GM12878 (cell line): Measurements from ENCODE around the gene DDX46. TPM values are rescaled to one million over a fixed set of nuclear protein-coding genes. Genes with fewer than 3 reads are reported as not detected.
"Not testable (repeated sequence)": the region's sequence is repeated elsewhere in the genome, so short reads cannot be mapped to it uniquely, and the experiment has no call there.

ENCODE experiments used
- ATAC-seq: fragments of 200-7000 bp; cut with Tn5 transposase; 3 replicates; pipeline ENCODE4 v1.9.1; 2020; ENCODE audit warnings: mild to moderate bottlenecking, moderate library complexity
- BruUV-seq: library from RNA; stranded (reverse); fragments of 400-500 nt; replicated peaks from 2 replicates; lab custom pipeline; 2021; lab: Mats Ljungman, UMichigan
- CTCF ChIA-PET: fragments of 300-600 bp; sonication (Branson Sonifier 250); formaldehyde crosslinking; extraction: SDS; loops from one replicate; lab custom pipeline; 2021; ENCODE audit warnings: inconsistent platforms; lab: Yijun Ruan, JAX
- POLR2A ChIA-PET: fragments of 350-600 bp; formaldehyde crosslinking; extraction: SDS; loops from one replicate; lab custom pipeline; 2021; ENCODE audit warnings: inconsistent platforms; lab: Charles Lee
- RAD21 ChIA-PET: fragments of 300-600 bp; sonication (Branson Sonifier 250); formaldehyde crosslinking; loops from one replicate; lab custom pipeline; 2023; ENCODE audit warnings: antibody characterized with exemption; ENCODE audit not compliant: unreplicated experiment; lab: Charles Lee
- SMC1A ChIA-PET: fragments of 300-600 bp; sonication (Branson Sonifier 250); formaldehyde crosslinking; loops from one replicate; lab custom pipeline; 2023; ENCODE audit not compliant: unreplicated experiment, uncharacterized antibody; lab: Charles Lee
- DNase-seq: peaks from one replicate; pipeline ENCODE4 v3.0.0-alpha.2; 2011; ENCODE audit warnings: low read depth, low spot score
- FAIRE-seq: peaks from 3 replicates; lab custom pipeline; 2011; peaks lifted over from hg19 to GRCh38; lab: Jason Lieb, UNC
- H2AFZ ChIP-seq: 2 replicates; pipeline ENCODE4 v1.6.0; 2011; ENCODE audit warnings: low read depth, low read length, control low read depth; ENCODE audit not compliant: control insufficient read depth
- H3K27ac ChIP-seq: 2 replicates; pipeline ENCODE4 v1.5.1; 2011; ENCODE audit warnings: control low read depth; ENCODE audit not compliant: control insufficient read depth, insufficient read depth
- H3K27me3 ChIP-seq, 2 experiments: replicated peaks in 1 of 2; 2 replicates each; pipeline versions ENCODE4 v1.6.0 to v1.6.1; 2011; ENCODE audit warnings: low read length in 1 of 2; ENCODE audit not compliant: control insufficient read depth in 2 of 2, insufficient read depth in 2 of 2
- H3K36me3 ChIP-seq, 2 experiments: 2 replicates each; pipeline ENCODE4 v1.5.1; 2011; ENCODE audit warnings: low read length in 1 of 2; ENCODE audit not compliant: control insufficient read depth in 2 of 2, insufficient read depth in 2 of 2
- H3K4me1 ChIP-seq: 2 replicates; pipeline ENCODE4 v1.6.1; 2011; ENCODE audit warnings: mild to moderate bottlenecking, low read length, moderate library complexity, mixed read lengths; ENCODE audit not compliant: control insufficient read depth, insufficient read depth
- H3K4me2 ChIP-seq: 2 replicates; pipeline ENCODE4 v1.6.0; 2011; ENCODE audit warnings: control low read depth; ENCODE audit not compliant: control insufficient read depth, insufficient read depth
- H3K4me3 ChIP-seq: fragments of 200-600 bp; sonication (generic); 2 replicates; pipeline ENCODE4 v1.5.1; 2016
- H3K79me2 ChIP-seq: 2 replicates; pipeline ENCODE4 v1.6.0; 2011; ENCODE audit warnings: low read length; ENCODE audit not compliant: control insufficient read depth, insufficient read depth
- H3K9ac ChIP-seq: 2 replicates; pipeline ENCODE4 v1.8.0; 2011; ENCODE audit warnings: low read length, control low read depth, mixed read lengths; ENCODE audit not compliant: control insufficient read depth, insufficient read depth
- H3K9me3 ChIP-seq: replicated peaks from 3 replicates; pipeline ENCODE4 v1.5.1; 2011; ENCODE audit warnings: mild to moderate bottlenecking, low read length; ENCODE audit not compliant: control insufficient read depth, insufficient read depth
- H4K20me1 ChIP-seq: 2 replicates; pipeline ENCODE4 v1.6.0; 2011; ENCODE audit not compliant: control insufficient read depth, insufficient read depth
- CREM ChIP-seq: IDR thresholded peaks from 2 replicates; pipeline ENCODE4 v1.6.1; 2014; ENCODE audit warnings: antibody characterized with exemption, low read depth
- HDAC6 ChIP-seq: fragments of 200-600 bp; sonication (generic); IDR thresholded peaks from one replicate; pipeline ENCODE4 v1.8.0; 2017; ENCODE audit warnings: antibody characterized with exemption; ENCODE audit not compliant: unreplicated experiment
- MYC ChIP-seq: IDR thresholded peaks from 2 replicates; pipeline ENCODE4 v1.6.1; 2011; ENCODE audit warnings: mild to moderate bottlenecking, low read length, moderate library complexity, inconsistent platforms; ENCODE audit not compliant: insufficient read depth, insufficient replicate concordance, insufficient read length, severe bottlenecking
- NR2C1 ChIP-seq: fragments of 450-650 bp; IDR thresholded peaks from 2 replicates; pipeline ENCODE4 v1.6.1; 2017; ENCODE audit warnings: antibody characterized with exemption, mild to moderate bottlenecking, moderate library complexity
- SUPT20H ChIP-seq: IDR thresholded peaks from 2 replicates; pipeline ENCODE4 v1.6.1; 2011; ENCODE audit warnings: low read depth, mild to moderate bottlenecking, low read length, moderate library complexity, borderline replicate concordance; ENCODE audit not compliant: control insufficient read depth
- ZNF24 ChIP-seq: fragments of 450-650 bp; IDR thresholded peaks from 2 replicates; pipeline ENCODE4 v1.6.1; 2017; ENCODE audit warnings: antibody characterized with exemption, mild to moderate bottlenecking
- ZNF622 ChIP-seq: fragments of 450-650 bp; IDR thresholded peaks from 2 replicates; pipeline ENCODE4 v1.6.1; 2017; ENCODE audit warnings: mild to moderate bottlenecking, inconsistent platforms
- WGBS: methylation state at CpG from one replicate; pipeline ENCODE4 v1.1.6; 2016; ENCODE audit warnings: low lambda C conversion rate; ENCODE audit not compliant: insufficient replicate concordance, insufficient coverage; ENCODE audit errors: missing lambda C conversion rate; 5-methylcytosine and 5-hydroxymethylcytosine counted together
- in situ Hi-C: fragments of 300-500 bp; cut with MboI; formaldehyde crosslinking; loops from 9 replicates; pipeline ENCODE4 v1.14.3; 2018; ENCODE audit warnings: mixed read lengths
- intact Hi-C: fragments of 100-400 bp; cut with micrococcal nuclease; formaldehyde crosslinking; loops from one replicate; pipeline ENCODE4 v1.14.2; 2022; ENCODE audit not compliant: unreplicated experiment
- polyA plus RNA-seq, 11 experiments: library from polyadenylated mRNA; depleted of rRNA in 4 of 11; unstranded in 6 of 11; stranded (reverse) in 5 of 11; fragments of >200 nt; fragmentation: Nextera tagmentation in 4 of 11; fragmentation: Illumina TruSeq in 1 of 11; extraction: Ambion mirVana in 4 of 11; extraction: Trizol in 1 of 11; gene quantifications; 1 replicate in 1 of 11; 2 replicates in 10 of 11; pipeline versions ENCODE4 v1.2.1 to v1.2.3, GENCODE V29; 2011 to 2016; ENCODE audit warnings: inconsistent platforms in 2 of 11, missing spikeins in 2 of 11, low read depth in 1 of 11
- total RNA-seq, 4 experiments: library from RNA; depleted of rRNA in 3 of 4; stranded (reverse); fragments of >200 nt in 3 of 4; fragmentation: Illumina TruSeq in 1 of 4; extraction: Trizol in 1 of 4; gene quantifications; 2 replicates each; pipeline versions ENCODE4 v1.2.1 to v1.2.3, GENCODE V29; 2013 to 2021
- TF ChIP-seq, protein P1 (sequence below): fragments of 450-650 bp; formaldehyde crosslinking; IDR thresholded peaks from 2 replicates; pipeline ENCODE4 v1.5.0; 2022; ENCODE audit warnings: mild to moderate bottlenecking, missing genetic modification characterization

DDX46 gene
- total and polyA plus RNA-seq, 10 of the 15 experiments (the other 5 are each of a cell fraction or from before 2014, with no cell fraction given), result 23.0 to 77.1 (median 42.2) TPM

DNA sequence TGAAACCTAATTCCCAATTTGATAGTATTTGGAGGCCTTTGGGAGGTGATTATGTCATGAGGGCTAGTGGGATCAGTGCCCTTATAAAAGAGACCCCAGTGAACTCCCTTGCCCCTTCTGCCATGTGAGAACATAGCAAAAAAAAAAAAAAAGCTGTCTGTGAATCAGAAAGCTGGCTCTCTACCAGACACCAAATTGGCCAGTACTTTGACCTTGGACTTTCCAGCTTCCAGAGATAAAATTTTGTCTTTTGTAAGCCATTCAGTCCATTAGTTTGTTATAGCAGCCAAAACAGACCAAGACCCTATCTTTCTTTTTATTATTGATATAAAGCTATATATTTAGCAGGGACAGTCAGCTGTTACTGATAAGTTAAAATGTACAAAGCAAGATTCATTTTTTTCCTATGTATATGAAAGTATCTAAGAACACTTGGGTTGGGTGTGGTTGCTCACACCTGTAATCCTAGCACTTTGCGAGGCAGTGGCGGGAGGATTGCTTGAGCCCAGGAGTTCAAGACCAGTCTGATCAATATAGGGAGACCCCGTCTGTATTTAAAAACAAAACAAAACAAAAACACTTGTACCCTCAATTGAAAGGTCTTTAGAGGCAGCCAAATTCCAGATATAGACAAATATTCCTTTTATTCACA is 79.1 kb downstream of the DDX46 start:
- Histone ChIP-seq H3K79me2 (no peaks in the 10 kb centered on the region), H3K9me3 (no peaks in the 10 kb centered on the region), H3K27me3 (no peaks in the 10 kb centered on the region), H3K36me3 (peaks cover 0 to 2% of the 10 kb centered on the region in 2 experiments; a peak in 2 of 4 replicates), H3K27ac (no peak overlapping the region), H3K9ac (no peak overlapping the region), H4K20me1 (no peaks in the 10 kb centered on the region), H3K4me3 (no peak overlapping the region), H2AFZ (no peak overlapping the region), H3K4me1 (no peaks in the 10 kb centered on the region), H3K4me2 (no peak overlapping the region)
- no TSS peak for BruUV-seq
- WGBS, result 98% methylated on average over 3 of the region's 3 CpGs
- in situ Hi-C loops (no loop called here), intact Hi-C loops (no loop called here)
- CTCF ChIA-PET, result interaction anchor here (1.4 kb wide), 1 partner anchor 12 kb away, joined by 3 read pairs; no protein-coding TSS in a partner anchor
- no peak for ATAC-seq
- no peak for FAIRE-seq
- POLR2A ChIA-PET, result interaction anchor here (0.6 to 2.1 kb wide), 2 partner anchors 9 to 59 kb away, joined by 3 to 5 read pairs; no protein-coding TSS in a partner anchor
- DNase-seq, result no peak
- RAD21 ChIA-PET, result no interaction called here
- SMC1A ChIA-PET, result interaction anchor here (1.0 kb wide), 2 partner anchors 14 to 22 kb away, joined by 4 to 6 read pairs; no protein-coding TSS in a partner anchor
- TF ChIP-seq, protein P1, sequence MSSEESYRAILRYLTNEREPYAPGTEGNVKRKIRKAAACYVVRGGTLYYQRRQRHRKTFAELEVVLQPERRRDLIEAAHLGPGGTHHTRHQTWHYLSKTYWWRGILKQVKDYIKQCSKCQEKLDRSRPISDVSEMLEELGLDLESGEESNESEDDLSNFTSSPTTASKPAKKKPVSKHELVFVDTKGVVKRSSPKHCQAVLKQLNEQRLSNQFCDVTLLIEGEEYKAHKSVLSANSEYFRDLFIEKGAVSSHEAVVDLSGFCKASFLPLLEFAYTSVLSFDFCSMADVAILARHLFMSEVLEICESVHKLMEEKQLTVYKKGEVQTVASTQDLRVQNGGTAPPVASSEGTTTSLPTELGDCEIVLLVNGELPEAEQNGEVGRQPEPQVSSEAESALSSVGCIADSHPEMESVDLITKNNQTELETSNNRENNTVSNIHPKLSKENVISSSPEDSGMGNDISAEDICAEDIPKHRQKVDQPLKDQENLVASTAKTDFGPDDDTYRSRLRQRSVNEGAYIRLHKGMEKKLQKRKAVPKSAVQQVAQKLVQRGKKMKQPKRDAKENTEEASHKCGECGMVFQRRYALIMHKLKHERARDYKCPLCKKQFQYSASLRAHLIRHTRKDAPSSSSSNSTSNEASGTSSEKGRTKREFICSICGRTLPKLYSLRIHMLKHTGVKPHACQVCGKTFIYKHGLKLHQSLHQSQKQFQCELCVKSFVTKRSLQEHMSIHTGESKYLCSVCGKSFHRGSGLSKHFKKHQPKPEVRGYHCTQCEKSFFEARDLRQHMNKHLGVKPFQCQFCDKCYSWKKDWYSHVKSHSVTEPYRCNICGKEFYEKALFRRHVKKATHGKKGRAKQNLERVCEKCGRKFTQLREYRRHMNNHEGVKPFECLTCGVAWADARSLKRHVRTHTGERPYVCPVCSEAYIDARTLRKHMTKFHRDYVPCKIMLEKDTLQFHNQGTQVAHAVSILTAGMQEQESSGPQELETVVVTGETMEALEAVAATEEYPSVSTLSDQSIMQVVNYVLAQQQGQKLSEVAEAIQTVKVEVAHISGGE (CRISPR knock-in tag), result no peak
- TF ChIP-seq HDAC6 (no peak), CREM (no peak), MYC (no peak), ZNF24 (no peak), SUPT20H (no peak), ZNF622 (no peak), NR2C1 (no peak)

DNA sequence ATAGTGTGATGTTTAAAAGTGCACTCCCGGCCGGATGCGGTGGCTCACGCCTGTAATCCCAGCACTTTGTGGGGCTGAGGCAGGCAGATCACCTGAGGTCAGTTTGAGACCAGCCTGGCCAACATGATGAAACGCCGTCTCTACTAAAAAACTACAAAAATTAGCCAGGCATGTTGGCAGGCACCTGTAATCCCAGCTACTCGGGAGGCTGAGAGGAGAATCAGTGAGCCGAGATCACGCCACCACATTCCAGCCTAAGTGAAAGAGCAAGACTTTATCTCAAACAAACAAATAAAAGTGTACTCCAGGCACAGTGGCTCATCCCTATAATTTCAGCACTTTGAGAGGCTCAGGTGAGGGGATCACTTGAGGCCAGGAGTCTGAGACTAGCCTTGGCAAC is 79.8 kb downstream of the DDX46 start:
- H3K9ac ChIP-seq, H2AFZ ChIP-seq, H4K20me1 ChIP-seq, FAIRE-seq, RAD21 ChIA-PET, H3K4me1 ChIP-seq, in situ Hi-C loops, DNase-seq, H3K27ac ChIP-seq, intact Hi-C loops, BruUV-seq, H3K4me2 ChIP-seq, H3K36me3 ChIP-seq, H3K4me3 ChIP-seq, H3K79me2 ChIP-seq, H3K27me3 ChIP-seq, ATAC-seq, H3K9me3 ChIP-seq: not testable (repeated sequence)
- WGBS, result 100% methylated on average over 9 of the region's 9 CpGs
- ChIA-PET POLR2A (interaction anchor here (0.8 to 2.1 kb wide), 2 partner anchors 9 to 35 kb away, joined by 3 to 5 read pairs; no protein-coding TSS in a partner anchor), CTCF (interaction anchor here (1.4 kb wide), 1 partner anchor 11 kb away, joined by 3 read pairs; no protein-coding TSS in a partner anchor), SMC1A (interaction anchor here (1.0 kb wide), 1 partner anchor 14 kb away, joined by 6 read pairs; no protein-coding TSS in a partner anchor)
